ENCODE results near the gene KANK2.

DNA sequence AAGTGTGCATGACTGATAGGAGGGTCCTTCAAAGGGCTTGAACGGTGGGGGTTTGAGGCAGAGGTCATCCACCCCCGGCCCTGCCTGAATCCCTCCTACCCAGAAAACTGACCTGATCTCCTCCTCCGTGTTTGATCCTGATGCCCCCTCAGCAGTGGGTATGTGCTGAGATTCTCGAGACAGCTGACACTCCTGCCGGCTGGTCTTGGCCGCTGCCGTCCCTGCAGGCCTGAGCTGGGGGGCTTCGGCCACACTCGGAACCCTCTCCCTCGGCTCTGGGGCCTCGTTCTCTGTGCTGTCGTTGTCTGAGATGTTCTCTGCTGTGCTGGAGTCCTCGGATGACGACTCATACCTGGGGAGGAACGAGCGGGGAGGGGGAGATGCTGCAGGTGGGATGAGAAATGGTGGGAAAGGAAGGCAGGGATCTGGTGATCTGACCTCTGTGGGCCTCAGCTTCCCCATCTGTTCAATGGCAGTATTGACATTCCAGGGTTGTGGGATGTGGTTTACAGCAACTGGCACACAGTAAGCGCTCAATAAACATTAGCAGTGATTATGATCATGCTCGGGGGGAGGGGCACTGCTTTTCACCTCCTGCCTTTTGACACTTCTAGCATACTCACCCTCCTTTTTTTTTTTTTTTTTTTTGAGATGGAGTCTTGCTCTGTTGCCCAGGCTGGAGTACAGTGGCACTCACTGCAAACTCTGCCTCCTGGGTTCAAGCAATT is 20.7 kb downstream of the KANK2 start:
- TF ChIP-seq, protein P1, sequence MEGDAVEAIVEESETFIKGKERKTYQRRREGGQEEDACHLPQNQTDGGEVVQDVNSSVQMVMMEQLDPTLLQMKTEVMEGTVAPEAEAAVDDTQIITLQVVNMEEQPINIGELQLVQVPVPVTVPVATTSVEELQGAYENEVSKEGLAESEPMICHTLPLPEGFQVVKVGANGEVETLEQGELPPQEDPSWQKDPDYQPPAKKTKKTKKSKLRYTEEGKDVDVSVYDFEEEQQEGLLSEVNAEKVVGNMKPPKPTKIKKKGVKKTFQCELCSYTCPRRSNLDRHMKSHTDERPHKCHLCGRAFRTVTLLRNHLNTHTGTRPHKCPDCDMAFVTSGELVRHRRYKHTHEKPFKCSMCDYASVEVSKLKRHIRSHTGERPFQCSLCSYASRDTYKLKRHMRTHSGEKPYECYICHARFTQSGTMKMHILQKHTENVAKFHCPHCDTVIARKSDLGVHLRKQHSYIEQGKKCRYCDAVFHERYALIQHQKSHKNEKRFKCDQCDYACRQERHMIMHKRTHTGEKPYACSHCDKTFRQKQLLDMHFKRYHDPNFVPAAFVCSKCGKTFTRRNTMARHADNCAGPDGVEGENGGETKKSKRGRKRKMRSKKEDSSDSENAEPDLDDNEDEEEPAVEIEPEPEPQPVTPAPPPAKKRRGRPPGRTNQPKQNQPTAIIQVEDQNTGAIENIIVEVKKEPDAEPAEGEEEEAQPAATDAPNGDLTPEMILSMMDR (IDR thresholded peaks at IDR 0.05), result no peak
- TF ChIP-seq ZFX (IDR thresholded peaks at IDR 0.05; ENCODE audit: borderline replicate concordance), result no peak

All from 22Rv1 (cell line).